Measurements from ENCODE around the gene DPP9.

DPP9 gene

DNA sequence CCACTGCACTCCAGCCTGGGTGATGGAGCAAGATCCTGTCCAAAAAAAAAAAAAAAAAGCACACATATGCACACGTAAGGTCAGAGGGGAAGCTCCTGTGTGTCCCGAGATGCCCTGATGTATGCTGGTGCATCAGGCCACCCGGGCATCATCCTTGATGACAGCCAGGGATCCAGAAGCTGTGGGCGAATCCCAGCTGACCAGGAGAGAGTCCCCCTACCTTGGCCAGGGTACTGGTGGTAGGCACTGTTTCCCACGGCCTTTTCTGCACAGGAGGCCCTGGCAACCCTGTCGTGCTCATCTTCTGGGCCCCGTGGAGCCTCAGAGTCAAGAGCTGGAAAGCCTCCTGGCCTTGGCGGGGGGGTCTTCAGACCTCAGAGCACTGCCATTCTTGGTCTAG lies 67.5 kb downstream of the DPP9 start:
- DNase-seq (ENCODE audit: low read depth): no peak

DNA sequence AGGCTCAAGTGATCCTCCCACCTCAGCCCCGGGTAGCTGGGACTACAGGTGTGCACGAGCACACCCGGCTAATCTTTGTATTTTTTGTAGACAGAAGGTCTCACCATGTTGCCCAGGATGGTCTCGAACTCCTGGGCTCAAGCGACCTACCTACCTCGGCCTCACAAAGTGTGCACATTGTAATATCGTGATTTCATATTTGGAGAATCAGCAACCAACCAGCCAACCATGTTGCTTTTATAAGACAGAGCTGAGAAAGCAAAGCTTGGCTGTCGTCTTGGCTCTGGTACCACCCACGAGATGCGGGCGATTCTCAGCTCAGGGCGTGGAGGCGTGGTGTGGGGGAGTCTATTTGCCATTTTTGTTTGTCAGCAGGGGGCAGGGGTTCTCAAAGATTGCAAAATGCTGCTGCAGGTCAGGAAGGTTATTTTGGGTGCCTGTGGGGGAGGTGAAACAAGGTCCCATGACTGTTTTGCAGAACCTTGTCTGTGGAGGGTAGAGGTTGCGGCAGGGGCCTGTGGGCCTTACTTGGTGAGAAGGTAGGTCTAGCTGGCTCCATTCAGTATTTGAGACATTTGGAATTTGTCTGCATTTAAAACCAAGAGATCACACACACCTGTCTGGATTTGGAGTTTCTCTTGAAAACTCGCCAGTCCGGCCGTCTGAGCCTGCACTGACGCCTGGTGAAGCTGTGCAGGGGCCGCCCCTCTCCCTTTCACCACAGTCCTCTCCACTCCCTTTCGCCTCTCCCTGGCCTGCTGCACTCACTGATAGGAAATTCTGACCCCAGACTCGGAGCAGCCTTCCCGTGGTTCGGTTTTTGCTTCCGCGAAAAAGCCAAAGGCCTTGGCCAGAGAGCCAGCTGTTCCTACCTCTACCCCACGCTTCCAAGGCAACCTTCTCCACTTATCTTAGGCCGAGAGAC lies 68.9 kb downstream of the DPP9 start:
- DNase-seq (ENCODE audit: low read depth): no peak

DNA sequence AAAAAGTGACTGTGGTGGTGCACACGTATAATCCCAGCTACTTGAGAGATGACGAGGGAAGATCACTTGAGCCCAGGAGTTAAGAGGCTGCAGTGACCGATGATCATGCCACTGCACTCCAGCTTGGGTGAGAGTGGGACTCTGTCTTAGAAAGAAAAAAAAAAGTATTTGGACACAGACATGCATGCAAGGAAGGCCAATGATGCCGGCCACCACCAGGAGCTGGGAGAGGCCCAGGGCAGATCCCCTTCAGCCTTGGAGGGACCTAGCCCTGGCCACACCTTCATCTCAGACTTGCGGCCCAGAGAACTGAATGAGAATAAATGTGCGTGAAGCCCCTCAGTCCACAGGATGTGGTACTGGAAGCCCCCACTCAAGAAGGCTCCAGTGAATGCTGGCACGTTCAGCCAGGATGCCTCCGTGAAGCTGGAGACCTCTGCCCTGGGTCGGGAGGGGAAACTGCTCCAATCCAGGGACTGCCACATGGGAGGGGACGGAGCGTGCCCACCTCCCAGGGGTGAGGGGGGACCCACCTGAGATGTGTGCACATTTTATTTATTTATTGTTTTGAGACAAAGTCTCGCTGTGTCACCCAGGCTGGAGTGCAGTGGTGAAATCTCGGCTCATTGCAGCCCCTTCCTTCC lies 69.7 kb downstream of the DPP9 start:
- DNase-seq (ENCODE audit: low read depth): no peak

DNA sequence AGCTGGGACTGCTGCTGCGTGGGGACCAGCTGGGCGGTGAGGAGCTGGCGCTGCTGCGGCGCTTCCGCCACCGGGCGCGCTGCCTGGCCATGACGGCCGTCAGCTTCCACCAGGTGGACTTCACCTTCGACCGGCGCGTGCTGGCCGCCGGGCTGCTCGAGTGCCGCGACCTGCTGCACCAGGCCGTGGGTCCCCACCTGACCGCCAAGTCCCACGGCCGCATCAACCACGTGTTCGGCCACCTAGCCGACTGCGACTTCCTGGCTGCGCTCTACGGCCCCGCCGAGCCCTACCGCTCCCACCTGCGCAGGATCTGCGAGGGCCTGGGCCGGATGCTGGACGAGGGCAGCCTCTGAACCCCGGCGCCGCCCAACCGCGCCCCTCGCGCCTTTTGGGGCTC lies 71.6 kb downstream of the DPP9 start:
- DNase-seq (ENCODE audit: low read depth): no peak

DNA sequence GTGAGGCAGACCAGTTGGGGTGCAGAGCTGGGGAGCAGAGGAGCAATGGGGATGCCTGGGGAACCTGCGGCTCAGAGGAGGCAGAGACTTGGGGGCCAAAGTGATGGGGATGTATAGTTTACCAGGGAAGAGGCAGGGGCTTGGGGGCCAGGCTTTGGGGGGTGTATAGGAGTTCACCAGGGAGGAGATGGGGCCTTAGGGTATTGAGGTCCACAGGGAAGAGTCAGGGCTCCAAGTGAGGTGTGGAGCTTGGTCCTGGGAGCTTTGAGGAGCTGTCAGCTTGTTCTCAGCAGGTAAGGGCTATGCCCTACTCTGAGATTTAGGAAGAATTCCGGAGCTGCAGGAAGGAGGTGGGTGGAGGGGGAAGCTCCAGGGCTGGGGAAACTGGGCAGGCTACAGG lies 73.5 kb downstream of the DPP9 start:
- DNase-seq (ENCODE audit: low read depth): no peak

DNA sequence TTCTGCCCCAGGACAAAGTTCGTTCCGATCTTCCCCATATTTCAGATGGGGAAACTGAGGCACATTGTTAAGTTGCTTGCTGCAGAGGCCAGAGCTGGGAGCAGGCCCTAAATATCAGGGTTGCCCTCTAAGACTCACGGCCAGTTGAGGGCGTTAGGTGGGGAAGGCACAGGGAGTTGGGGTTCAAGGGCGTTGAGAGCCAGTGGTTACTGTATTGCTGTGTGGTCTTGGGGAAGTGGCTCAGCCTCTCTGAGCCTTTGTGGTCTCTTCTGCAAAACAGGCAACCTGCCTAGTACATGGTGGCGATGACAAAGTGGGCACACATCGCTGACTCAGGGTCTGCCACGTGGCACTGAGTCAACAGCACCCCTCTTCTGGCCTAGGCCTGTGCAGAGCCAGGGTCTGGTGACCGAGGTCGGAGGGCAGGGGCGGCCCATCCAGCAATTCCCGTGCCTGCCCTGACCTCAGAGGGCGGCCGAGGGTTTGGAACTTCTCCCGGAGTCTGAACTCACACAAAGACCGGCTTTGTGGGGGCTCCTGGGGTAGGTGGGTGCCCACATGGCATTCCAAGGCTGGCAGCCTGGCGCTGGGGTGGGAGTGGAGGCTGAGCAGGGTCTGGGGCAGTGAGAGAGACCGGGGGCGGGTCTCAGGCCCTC lies 74.1 kb downstream of the DPP9 start:
- DNase-seq (ENCODE audit: low read depth): no peak

DNA sequence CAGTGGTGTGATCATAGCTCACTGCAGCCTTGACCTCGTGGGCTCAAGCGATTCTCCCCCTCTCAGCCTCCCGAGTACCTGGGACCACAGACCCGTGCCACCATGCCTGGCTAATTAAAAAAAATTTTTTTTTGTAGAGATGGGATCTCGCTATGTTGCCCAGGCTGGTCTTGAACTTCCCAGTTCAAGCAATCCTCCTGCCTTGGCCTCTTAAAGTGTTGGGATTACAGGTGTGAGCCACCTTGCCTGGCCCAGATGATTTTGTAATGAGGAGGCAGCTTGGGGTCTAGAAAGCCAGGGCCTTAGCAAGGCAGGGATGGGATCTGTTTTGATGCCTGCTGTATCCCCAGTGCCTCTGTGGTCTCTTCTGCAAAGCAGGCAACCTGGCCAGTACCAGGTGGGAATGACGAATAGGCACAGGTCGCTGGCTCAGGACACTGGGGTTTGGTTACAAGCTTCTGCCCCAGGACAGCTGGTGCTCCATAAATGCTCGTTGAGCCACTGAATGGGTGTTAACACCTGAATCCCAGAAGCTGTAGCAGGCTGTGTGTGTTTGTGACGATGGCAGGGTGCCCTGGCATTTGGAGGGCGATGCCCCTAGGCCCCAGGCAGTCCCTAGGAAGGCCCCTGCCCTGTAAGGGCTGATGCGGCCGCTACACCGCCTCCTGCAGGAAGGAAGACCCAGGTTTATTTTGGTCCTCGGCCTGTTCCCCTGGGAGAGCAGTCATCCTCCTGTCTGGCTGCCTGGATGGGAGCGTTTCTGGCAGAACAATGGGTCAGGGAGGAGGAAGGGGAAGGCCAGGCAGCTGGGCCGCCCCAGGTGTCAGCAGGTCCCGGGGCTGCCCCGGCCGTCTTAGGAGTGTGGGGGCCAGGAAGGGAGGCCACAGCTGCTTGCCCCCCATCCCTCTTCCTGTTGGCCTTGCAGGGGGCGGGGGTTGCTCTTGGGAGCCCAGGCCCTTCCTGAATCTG lies 75.7 kb downstream of the DPP9 start:
- DNase-seq (ENCODE audit: low read depth): no peak

DNA sequence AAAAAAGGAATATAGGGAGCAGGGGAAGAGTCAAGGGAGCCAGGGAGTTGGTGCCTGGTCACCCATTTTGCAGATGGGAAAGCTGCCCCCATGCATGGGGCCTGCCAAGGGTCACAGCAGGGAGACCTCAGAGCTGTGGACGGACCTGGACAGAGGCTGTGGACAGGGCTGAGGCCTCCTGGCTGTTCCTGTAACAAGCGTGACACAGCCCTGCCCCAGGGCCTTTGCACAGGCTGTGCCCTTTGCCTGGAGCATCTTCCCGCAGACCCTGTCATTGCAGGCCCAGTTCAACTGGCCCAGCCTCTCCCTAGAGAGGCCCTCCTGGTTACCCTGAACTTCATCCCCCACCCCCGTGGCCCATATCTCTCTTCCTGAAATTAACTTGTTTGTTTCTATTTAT lies 77.9 kb downstream of the DPP9 start:
- no peak for DNase-seq (ENCODE audit: low read depth)

DNA sequence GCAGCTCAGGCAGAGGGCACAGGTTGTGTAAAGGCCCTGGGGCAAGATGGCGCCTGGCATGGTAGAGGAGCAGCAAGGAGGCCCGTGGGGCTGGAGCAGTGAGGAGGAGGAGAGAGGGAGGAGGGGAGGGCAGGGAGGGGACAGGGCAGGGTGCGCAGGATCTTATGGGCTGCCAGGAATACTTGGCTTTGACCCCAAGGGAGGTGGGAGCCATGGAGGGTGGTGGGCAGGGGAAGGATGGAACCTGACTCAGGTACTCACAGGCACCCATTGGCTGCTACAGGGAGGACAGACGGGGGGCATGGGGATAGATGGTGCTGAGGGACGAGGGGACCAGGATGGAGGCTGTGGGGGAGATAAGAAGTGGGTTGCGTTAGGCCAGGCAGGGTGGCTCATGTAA lies 81.0 kb downstream of the DPP9 start:
- no peak for DNase-seq (ENCODE audit: low read depth)

DNA sequence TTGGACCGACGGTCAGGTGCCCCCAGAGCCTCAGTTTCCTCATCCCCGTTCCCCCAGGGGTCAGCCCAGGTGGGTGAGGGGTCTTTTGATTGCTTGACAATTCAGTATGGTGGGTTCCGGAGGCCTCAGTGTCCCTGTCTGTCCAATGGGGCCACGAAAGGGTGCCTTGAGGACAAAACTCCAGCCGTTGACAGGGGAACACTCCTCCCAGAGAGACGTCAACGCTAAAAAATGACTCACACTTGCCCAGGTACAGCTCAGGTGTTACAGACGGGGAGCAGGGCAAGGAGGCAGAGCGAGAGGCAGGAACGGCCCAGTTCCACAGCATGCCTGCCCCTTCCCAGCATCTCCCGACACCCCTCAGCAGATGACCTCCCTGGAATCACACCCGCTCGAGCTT lies 82.5 kb downstream of the DPP9 start:
- DNase-seq (ENCODE audit: low read depth): no peak

DNA sequence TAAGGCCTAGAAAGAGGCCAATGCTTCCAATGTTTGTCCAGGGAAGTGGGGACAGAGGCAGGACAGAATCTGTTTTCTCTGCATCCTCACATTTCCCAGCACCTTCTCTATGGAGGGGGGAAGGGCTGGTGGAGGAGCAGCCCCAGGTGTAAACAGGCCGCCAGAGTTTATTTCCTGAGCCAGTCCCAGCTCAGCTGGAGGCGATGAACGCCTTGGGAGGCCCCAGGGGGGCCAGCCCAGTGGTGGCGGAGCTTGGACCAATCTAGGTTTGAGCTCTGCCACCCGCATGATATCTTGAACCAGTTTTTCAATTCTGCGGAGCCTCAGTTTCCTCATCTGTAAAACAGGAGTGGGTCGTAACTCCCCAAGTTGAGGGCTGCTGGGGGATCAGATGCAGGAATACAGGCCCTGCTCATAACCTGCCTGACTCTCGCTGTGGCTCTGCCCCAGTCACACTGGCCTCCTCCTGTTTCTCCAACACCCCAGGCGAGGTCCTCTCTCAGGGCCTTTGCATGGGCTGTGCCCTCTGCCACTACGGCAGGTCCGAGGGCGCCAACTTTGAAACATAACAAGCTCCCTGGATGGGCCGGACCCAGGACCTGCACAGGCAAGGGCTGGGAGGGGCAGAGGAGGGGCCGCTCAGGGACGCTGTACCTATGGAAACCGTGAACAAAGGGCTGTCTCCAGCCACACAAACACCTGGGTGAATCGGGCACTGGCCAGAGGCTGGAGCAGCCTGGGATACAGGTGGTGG lies 83.2 kb downstream of the DPP9 start:
- no peak for DNase-seq (ENCODE audit: low read depth)

DNA sequence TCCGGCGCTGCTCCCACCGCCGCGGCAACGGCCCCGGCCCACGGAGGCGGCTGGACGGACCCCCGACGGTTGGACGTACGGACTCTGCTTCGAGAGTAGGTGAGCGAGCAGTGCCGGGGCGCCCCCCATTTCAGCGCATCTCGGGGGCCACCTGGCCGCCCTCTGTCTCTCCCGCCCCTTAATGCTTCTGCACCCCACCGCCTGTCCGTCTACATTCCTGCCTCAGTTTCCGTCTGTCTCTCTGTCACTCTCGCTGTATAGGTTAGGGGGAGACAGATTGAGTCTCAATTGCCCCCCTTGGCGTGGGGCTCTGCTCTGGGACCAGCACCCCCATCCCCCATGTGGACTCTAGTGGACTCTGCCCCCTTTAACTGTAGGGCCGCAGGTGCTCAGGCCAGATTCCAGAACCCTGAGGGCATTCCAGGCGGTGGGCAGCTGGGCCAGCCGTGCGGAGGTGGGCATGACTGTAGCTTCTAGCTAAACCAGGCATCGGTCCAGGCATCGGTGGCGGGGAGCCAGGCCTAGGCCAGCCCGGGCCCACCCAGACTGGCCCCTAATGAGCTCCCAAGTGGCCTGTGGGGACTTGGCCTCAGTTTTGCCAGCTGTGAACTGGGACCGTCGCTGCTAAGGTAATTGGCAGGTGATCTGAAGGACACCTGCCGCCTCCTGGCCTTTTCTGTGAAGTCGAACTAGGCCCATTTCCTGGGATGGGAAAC lies 84.0 kb downstream of the DPP9 start:
- no peak for DNase-seq (ENCODE audit: low read depth)

DNA sequence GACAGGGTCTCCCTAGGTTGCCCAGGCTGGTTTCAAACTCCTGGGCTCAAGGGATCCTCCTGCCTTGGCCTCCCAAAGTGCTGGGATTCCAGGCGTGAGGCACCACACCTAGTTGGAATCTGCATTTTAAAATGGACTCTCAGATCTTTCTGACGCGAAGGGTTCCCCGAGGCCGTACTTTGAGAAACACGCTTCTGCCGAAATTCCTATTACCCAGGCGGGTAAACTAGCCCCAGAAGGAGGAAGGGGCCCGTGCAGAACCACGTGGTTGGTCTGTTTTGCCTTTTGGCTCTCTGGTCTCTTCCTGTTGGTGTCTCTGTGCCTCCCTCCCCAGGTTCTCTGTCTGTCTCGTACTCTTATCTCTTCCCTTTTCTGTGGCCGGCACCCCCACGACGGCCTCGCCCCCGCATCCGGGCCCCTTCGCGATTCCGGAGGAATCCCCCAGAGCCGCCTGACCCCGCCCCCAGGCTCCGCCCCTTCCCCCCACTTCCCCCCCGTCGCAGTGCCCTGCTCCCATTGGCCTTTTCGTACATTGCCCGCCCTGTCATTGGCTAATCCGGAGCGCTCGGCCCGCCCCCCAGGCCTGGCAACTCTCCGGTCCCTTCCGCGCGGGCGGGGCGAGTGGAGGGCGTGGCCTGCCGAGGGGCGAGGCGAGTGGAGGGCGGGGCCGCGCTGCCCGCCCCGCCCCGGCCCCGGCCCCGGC lies 84.7 kb downstream of the DPP9 start, which contains the start of gene TNFAIP8L1:
Gene TNFAIP8L1 (plus strand): TSS at position 689 of the 703 bp plus-strand sequence. CDS start 12,354 bp downstream, outside the sequence.
- DNase-seq (ENCODE audit: low read depth): peak; percentile 99

DNA sequence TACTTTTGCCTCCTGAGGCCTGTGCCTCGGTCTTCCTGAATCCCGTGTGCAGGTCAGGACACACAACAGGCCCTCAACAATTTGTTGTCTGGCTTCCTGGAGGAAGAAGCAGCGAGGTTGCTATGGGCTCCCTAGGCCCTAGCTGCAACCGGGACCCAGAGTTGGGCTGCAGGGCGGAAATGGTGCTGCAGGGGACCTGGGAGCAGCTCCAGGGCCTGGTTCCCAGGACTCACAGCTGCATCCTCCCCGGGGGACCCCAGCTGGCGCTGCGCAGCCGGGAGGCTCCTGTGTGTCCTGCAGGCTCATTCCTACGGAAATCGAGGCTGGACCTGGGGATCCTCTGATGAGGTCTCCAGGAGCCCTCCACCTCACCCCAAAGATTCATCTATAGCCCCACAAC lies 85.3 kb downstream of the DPP9 start:
- no peak for DNase-seq (ENCODE audit: low read depth)

DNA sequence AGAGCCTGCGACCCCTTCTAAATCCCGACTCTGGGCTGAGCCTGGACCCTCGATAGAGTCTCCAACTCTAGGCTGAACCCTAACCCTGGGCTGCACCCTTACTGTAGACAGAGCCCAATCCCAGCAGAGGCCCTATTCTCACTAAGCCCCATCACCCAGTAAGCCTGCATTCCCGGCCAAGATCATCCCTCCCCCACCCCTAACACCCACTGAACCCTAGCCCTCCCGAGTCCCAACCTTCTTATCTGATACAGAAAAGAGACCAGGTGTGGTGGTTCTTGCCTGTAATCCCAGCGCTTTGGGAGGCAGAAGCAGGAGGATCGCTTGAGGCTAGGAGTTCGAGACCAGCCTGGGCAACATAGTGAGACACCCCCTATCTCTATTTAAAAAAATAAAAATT lies 86.9 kb downstream of the DPP9 start:
- no peak for DNase-seq (ENCODE audit: low read depth)

DNA sequence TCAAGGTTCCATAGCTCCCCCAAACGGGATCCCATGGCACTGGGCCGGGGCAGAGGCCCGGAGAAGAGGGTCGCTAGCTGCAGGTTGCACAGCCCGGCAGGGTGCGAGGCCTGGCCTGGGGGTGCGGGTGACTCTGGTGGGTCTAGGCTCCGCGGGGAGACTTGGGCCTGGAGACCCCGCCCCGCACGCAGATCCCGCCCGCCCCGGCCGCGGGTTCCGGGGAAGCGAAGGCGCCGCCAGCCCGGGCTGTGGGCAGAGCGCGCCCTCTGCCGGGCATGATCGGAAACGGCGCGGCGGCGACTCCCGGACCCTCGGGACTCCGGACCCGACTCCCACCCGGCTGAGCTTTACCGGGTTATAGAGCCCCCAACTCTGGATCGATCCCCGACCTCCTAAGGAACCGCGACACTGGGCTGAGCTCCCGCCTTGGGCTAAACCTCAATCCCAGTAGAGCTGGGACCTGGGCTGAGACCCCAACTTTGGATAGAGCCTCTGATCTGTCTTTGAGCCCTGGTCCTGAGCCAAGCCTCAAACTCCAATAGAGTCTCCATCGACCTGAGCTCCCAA lies 87.4 kb downstream of the DPP9 start:
- DNase-seq (ENCODE audit: low read depth): peak; percentile 48

DNA sequence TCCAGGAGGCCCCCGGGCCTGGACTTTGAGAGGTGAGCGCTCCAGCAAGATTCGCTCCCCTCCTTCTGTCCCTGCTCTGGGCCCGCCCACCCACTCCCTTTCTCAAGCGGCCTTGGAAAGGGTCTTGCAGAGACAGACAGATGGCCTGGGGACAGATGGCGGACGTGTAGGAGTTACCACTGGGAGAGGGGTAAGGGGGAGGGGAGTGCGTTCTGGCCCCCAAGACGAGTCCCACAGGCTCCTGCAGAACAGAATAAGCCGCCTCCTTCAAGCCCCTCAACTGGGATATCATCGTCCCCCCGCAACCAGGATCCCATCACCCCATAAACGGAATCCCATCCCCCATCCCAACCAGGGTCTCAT lies 87.9 kb downstream of the DPP9 start:
- no peak for DNase-seq (ENCODE audit: low read depth)

DNA sequence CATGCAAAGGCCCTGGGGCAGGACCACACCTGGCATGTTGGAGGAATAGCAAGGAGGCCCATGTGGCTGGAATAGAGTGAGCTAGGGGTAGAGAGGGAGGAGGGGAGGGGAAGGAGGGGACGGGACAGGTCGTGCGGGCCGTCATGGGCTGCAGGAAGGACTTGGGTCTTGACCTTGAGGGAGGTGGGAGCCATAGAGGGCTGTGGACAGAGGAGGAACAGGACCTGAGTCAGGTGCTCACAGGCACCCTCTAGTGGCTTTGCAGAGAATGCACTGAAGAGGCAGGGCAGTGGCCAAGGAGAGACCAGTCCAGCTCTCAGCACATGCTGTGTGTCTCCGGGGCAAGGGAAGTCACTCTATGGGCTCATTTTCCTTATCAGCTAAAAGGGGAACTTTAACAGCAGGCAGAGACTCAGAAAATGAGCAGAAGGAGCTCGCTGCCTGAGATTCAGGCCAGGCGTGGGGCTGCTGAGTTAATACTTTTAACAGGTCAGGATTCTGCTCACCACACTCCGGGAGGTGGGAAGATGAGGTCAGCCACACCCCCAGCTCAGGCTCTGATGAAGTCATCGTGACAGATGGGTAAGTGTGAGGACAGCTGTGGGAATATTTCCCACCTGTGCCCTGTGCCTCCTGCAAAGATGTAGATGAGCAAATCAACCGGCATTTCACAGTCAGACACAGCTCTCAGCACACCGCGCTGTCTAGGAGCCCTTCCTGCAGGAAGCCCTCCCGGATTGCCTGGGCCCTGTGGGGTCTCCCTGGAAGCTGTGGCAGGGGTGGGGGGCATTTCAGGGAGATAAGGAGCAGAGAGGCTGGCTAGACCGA lies 90.3 kb downstream of the DPP9 start:
- DNase-seq (ENCODE audit: low read depth): no peak
